NCI-H526 (cell line): ENCODE measurements around the gene CAPN3.

Source experiments
- DNase-seq, 2 experiments: peaks; one replicate each; lab custom pipeline; 2025; lab: John Stamatoyannopoulos, UW

The CAPN3 gene

DNA sequence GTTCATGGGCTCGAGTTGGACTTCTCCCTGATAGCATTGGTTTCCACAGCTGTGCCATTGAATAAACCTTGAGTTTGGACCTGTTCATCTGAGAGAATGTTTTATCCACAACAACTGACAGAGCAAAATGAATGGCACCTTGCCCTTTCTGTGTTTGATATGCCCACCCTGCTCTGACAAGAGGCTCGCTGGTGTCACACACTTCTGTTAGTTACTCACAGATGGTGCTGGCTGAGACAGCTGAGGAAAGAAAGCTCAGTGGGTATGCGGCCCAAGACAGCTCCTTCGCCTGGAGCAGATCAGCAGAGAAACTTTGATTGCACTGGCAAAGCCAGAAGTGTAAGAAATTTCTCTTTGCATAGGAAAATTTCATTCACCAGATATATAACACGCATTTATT lies 2.5 kb upstream of the CAPN3 start:
- peak in 1 of 2 experiments; percentile 14 for DNase-seq

DNA sequence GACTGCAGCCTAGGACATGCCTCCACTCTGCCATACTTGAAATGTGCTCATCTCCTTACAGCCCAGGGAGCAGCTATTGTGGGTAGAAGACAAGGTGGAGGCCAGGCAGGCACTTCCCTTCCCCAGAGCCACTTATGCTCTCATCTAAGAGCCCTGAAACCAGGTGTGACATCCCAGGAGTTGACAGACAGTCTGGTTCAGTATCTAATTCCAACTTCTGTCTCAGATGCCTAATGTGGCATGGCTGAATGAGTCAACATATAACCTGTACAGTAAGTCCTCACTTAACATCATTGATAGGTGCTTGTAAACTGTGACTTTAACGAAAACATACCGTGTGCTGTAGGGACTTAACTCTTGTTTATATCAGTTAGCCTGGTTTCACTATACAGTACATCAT lies 1.2 kb upstream of the CAPN3 start:
- no peak for DNase-seq

DNA sequence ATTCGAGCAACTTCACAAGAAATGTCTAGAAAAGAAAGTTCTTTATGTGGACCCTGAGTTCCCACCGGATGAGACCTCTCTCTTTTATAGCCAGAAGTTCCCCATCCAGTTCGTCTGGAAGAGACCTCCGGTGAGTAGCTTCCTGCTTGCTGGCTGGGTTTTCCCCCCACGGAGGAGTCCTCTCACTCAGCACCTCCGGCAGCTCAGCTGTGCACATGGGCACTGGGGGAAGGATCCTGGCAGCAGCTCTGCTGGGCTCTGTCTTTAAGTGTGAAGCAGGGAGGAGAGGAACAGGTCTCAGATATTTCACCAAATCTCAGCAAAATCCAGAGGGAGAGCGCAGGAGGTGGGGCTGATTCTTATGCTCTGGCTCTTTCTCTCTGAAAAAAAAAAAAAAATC lies 684 bp downstream of the CAPN3 start:
- DNase-seq, result no peak

DNA sequence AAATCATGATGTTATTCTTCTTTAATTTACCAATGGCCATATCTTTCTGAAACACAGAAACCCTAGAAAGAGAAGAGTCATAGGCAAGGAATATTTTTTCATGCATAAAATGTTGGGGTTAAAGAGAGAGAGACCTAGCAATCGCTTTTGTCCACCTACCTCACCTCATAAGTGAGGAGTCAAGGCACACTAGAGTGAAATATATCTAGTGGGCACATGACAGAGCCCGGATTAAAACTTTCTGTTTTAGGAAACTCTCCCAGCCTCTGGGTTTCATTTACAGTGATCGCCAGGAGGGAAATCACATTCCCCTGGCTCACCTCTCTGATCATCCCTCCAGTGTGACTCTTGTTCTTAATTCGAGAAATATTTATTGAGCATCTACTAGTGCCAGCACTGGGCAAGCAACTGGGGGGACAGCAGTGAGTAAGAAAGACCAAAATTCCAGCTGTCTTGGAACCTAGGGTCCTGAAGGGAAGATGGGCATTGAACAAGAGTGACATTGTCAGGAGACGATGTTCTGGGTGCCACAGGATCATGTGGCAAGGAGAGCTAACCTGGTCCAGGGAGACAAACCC lies 1.3 kb downstream of the CAPN3 start:
- no peak for DNase-seq

DNA sequence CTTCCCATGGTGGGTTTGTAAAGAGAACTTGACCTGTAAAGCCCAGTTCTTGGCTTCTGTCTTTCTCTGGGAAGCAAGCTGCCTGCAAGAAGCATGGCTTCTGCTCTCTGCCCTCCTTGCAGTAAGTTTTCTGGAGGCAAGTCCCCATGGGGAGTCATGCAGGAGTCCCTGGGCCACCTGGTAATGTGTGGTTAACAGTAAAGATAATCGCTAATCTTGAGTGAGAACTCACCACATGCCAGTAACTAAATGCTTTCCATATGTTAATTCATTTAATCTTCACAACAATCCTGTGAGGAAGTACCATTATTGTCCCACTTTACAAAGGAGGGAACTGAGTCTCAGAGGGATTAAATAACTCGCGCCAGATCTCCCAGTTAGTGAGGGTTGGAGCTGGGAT lies 4.2 kb downstream of the CAPN3 start:
- DNase-seq, result no peak

DNA sequence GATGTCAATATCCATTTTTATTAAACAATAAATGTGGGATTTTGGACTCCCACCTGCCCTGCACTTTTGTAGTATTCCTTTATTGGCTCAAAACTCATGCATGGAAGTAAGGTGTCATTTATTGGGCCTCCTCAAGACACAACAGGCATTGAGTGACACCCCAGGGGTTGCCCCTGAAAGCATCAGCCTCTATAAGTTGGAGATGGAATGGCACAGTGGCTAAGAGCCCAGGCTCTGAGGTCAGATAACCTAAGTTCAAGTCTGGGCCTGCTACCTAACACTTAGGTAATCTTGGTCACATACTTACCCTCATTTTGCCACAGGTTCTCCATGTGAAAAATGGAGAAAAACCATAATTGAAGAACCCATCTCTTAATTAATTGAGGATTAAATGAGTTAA lies 4.6 kb downstream of the CAPN3 start:
- no peak for DNase-seq

DNA sequence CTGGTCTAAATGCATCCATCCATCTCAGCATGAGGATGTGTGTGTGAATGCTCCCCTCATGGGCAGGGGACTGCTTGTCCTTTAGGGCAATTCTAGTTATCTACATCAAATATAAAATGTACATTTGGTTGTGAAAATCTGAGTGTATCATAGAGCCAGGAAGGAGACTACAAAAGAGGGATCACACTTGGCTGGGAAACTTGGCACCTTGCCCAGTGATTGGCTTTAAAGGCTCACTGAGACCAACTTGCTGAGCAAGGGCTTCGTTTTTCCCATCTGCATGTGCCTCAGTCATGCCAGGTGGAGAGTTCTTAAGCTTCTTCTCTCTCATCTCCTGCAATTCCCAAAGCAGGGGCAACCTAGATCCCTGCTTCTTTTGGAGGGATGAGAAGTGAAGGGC lies 5.2 kb downstream of the CAPN3 start:
- DNase-seq, result no peak

DNA sequence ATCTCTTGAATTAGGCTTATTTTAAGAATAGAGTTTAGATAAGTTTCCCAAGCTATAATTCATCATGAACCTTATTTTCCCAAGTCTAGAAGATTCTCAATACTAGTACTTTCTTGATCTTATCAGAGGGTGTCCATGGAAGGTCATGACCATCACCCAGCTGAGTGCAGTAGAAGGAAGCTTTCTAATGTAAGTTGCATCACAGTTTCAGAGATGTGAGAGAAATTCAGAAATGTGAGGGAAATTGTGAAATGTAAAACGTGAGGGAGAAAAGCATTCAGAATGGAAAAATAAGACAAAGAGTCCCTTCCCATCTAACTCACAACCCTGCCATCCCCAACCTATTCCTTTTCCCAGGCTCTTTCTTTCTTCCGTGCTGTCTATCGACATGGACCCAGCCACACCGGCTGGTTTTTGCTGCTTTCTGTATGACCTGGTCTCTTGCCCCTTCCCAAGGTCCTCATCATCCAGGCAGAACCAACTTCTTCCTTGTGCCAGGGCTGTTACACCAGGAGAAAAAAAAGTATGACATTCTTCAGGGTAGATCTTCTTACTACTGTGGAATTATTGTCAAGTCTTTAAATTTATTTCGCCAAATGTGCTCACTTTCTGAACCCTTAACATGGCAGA lies 6.7 kb downstream of the CAPN3 start:
- DNase-seq, result no peak

DNA sequence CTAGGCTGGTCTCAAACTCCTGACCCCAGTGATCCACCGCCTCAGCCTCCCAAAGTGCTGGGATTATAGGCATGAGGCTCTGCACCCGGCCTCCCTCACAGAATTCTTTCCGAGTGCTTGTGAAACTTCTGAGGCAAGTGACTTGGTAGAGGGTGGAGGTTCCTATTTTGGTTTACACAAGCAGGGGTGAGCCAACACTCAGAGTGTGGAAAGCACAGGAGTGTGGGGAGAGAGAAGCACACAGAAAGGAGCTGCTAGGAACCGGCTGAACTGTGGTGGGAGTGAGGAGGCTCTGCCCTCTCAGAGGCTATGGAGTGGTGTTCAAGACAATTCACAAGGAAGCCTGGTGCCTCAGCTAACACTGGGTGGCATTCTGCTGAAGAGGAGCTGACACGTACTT lies 7.7 kb downstream of the CAPN3 start:
- DNase-seq, result no peak

DNA sequence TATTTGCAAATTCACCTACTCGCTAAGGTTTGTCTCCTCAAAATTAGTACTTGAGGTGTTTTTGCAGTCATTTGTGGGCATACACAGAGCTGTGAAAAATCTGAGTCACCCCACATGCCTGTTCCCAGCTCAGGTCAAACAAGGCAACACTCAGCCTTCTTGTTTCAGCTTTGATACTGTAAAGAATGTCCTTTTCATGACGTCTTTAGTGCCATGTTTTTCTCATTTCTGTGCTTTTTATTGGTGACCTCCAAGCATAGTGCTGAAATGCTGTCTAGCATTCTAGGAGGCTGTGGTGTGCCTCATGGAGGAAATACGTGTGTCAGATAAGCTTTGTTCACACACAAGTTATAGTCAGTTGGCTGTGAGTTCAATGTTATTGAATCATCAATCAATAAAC lies 8.8 kb downstream of the CAPN3 start:
- DNase-seq, result no peak

DNA sequence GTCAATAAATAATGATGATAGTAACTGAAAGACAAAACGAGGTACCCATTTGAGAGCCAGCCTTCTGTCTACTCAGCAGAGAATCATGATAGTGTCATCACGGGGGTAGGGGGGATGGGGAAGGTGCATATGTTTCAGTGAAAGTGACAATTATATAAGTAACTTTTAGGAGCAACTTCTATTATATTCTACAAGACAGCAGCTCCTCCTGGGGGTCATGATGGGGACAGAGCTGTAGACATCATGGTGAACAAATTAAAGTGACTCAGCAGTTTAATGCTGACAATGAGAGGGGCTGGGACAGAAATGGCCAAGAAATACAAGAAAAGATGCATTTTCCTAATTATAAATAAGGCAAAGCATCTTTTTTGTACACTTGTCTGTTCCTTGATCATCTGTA lies 11.8 kb downstream of the CAPN3 start:
- peak in 1 of 2 experiments; percentile 15 for DNase-seq

DNA sequence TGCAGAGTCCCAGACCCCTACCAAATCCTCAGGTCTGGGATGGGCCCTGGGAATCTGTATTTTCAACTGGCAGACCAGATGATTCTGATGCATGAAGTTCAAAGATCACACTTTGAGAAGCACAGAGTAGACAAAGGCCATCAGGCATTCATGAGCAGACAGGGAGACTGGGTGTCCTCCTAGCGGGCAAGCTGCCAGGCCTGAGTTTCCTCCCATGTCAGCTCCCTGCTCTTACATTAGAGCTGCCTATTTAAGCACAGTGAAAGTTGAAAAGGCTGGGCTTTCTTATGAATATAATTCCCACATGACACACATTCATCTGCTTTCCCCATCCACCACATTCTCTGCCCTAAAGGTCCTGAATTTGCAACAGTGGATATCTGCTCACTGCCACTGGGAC lies 14.0 kb downstream of the CAPN3 start:
- DNase-seq, result no peak

DNA sequence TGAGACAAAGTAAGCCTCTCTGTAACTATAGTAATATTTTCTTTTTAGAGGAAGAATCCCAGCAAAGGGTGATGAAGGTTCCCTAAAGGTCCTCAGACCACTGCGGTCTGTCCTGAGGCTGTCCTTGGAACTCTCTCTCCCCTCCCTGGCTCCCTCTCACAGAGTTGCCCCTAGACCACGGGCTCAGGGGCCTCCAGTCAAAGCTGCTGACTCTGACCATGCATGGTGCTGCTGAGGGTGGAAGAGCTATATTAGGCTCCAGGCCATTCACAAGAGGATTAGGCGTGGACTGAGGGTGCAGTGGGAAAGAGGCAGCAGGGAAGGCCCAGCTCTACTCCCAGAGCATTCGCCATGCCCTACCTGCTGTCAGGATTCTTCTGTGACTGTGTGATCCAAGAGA lies 14.6 kb downstream of the CAPN3 start:
- DNase-seq, result no peak

DNA sequence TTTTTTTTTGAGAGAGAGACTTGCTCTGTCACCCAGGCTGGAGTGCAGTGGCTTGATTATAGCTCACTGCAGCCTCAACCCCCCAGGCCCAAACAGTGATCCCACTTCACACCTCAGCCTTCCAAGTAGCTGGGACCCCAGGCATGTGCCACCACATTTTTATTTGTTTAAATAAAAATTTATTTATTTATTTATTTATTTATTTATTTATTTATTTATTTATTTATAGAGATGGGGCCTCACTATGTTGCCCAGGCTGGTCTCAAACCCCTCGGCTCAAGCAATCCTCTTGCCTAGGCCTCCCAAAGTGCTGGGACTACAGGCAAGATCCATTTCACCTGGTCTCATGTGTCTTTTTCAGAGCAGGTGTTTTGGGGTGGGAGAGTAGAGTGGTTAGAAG lies 15.5 kb downstream of the CAPN3 start:
- no peak for DNase-seq

DNA sequence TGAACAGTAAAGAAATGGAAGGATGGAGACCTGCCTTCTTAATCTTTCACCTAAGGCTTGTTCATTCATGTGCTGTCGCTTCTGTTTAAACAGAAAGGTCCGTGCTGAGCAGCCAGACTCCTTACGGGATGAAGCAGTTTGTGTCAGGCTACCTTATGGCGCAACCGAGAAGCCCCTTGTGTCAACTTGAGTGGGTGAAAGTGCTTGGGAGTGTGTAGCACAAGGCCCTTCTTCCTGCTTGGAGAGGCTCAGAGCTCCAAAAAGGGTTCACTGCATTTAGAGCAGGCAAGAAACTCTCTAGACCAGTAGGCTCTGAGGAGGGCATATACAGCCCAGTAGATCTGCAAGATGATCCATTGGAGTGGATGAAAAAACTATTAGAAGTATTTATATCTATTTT lies 16.0 kb downstream of the CAPN3 start:
- DNase-seq, result no peak

DNA sequence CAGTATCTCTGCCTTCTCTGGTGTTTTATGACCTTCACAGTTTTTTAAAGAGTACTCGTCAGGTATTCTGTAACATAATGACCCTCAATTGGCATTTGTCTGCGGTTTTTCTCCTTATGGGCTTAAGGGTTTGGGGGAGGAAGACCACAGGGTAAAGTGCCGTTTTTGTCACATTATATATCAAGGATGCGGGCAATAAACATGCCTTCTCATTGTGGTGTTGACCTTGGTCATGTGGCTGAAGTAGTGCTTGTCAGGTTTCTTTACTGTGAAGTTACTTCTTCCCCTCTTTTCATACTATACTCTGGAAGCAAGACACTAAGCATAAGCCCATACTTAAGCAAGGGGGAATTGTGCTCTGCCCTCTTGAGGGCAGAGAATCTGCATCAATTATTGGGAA lies 16.6 kb downstream of the CAPN3 start:
- no peak for DNase-seq

DNA sequence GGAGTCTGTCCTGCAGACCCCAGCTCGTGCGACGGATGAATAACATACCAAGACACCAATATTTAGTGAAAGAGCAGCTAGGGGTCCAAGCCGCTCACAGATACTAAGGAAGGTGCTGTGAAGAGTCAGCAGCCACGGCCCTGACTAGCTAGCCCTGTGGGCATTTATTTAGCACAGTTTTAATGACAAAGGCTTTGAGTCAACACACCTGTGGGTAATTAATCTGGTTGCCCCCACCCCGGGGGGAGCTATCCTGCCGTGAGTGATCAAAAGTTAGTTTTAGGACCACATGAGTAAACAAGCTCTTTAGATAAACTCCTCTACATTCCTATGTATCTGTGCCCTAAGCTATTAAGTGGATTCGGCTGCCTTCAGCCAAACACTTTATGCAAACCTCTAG lies 18.7 kb downstream of the CAPN3 start:
- DNase-seq, result no peak

DNA sequence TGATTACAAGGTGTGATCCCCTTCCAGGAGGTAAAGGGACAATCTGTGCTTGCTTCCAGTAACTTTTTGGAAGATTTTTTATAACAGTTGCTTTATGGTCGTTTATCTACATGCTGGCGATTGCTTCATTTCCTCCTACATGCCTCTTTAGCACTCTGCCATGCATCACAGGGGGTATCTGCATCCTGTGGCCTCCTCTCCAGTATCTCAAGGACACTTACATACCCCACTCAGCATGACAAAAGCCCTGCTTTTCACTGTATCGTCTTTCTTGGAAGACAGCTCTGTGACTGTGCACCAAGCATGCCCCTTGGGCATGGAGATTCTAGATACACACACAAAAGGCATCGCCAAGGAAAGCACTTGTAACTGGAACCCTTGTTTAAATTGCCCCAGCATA lies 25.3 kb downstream of the CAPN3 start:
- DNase-seq, result no peak

DNA sequence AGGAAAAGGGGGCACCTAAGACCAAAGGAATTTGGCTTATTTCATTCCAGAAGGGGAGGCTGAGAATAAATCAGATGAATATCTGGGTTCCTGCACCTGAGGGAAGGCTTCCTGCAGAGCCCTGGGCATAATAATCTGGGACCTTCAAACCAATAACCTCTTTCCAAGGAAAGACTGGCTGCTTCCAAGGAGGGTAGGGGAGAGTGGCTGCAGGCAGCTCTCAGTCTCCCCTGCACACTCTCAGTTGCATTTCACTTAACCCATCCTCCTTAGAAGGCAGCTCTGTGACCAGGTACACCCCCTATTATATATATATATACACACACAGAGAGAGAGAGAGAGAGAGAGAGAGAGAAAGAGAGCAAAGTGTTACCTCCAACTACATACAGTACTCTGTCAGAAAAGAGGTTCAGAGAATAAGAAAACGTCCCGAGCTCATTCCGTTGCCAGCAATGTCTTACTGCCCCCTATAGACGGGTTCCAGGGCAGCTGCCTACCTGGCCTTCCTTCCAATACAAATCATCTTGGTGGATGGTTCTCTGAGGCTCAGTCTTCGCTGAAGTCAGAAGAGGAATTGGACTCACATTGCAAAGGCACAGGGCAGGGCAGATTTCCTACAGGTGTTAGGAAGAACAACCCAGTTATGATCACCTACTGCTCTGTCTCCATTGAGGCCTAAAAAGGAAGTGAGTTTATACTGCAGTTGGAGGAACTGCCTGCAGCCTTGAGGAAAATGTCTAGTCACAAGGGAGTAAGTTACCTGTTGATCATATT lies 26.1 kb downstream of the CAPN3 start:
- peak; percentile 53 to 86 for DNase-seq

DNA sequence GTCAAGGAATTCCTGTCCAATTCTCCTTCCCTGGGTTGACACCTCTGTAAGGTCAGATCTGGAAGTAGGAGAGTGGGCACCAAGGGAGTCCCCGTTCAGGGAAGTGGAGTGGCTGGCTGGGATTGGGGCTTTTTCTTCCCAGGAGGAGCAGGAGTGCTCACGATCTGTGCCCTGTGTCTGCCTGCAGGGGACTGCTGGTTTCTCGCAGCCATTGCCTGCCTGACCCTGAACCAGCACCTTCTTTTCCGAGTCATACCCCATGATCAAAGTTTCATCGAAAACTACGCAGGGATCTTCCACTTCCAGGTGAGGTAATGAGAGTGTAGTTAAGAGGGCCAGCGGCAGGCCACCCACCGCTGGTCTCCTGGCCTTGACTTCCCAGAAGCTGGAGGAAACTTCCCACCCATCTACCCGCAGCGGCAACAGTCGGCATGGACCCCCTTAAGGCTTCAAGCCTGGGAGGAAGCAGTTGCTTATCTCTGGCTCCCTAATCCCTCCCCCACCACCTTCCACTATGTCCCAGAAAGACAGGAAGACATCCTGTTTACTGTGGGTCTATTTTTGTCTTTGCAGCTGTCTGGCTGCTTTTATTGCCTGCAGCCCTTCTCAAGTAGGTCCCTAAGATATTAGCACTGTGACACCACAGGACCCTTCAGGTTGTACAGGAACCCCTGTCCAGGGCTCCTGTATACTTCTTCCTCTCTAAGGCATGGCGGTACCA lies 26.8 kb downstream of the CAPN3 start:
- no peak for DNase-seq

DNA sequence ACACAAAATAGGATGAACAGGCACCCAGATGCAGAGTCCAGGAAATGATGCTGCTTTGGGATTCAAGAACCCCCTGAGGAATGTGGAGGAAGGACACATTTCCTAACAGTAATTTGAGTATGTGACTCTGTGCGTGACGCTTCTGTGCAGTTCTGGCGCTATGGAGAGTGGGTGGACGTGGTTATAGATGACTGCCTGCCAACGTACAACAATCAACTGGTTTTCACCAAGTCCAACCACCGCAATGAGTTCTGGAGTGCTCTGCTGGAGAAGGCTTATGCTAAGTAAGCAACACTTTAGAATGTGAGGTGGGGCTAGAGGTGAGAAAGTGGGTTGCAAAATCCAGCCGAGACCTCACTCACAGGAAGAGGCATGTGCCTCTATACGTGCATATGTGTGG lies 28.3 kb downstream of the CAPN3 start:
- DNase-seq, result no peak

DNA sequence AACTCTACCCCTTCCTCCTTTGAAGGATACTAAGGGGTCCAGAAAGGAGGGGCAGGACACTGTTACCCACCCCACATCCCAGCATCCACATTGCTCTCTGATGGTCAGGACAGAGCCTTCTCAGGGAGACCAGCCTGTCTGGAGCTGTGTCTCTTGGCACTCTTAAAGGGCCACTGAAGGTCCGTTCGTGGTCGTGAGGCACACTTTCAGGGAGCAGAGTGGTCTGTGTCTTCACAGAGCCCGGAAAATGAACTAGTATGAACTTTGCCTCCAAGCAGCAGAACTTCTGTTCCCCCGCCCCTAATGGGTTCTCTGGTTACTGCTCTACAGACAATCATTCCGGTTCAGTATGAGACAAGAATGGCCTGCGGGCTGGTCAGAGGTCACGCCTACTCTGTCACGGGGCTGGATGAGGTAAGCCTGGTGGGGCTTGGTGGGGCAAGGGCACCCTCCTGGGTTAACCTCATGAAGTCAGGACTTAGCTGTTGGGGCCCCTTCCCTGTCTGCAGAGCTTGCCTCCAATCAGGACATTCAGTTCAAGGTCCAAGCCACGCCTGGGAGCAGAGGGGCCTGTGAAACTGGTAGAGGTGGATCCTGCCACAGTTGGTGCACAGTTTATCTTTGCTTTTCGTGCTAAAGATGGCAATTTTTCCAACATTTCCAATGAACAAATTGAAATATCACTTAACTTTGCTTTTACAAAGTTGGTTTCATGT lies 33.2 kb downstream of the CAPN3 start:
- DNase-seq, result no peak
